LNCaP clone FGC (cell line): ENCODE measurements around the gene JAKMIP3.

Experiments
- DNase-seq: peaks from one replicate; pipeline ENCODE4 v3.0.0-alpha.2; 2011; ENCODE audit warnings: low read depth
- H3K4me3 ChIP-seq: 2 replicates; pipeline ENCODE4 v1.5.1; 2011; ENCODE audit warnings: mild to moderate bottlenecking, low read depth, low read length, control low read depth
- TF ChIP-seq, protein P1 (sequence below): IDR thresholded peaks from 2 replicates; pipeline ENCODE4 v1.5.1; 2012; ENCODE audit warnings: mild to moderate bottlenecking; ENCODE audit not compliant: control insufficient read depth, insufficient read depth; ENCODE audit errors: extremely low read depth

JAKMIP3 gene

DNA sequence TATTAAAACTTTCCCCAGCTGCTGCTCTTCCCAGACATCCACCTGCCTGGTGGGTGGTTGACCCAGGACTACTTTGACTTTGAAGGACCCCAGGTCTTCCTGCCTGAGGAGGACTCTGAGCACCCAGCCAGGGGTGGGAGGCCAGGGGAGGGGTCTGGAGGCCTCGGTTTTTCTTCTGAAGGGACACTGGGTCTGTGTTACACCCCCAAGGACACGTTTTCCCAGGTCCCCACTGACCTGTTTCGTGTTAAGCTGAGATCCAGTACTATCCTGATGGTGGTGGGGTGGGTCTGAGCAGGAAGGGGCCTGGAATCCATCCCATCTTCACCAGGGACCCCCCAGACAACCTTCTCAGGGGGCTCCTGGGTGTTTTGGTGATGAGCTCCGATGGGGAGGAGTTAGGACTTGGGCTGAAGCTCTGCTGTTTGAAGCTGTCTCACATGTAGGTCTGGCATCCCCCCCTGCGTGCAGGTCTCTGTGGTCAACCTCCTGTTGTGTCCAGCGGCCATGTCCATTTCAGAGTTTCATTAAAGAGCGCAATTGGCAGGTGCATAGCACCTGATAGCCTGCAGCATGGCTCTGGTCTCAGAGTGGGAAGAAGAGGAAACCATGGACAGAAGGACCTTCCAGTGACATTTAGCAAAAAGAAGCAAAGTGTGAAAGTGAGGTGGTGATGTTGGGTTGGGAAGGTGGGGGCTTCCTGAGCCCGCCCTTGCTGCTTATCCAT, 3.5 kb downstream of the JAKMIP3 start:
- TF ChIP-seq, protein P1, sequence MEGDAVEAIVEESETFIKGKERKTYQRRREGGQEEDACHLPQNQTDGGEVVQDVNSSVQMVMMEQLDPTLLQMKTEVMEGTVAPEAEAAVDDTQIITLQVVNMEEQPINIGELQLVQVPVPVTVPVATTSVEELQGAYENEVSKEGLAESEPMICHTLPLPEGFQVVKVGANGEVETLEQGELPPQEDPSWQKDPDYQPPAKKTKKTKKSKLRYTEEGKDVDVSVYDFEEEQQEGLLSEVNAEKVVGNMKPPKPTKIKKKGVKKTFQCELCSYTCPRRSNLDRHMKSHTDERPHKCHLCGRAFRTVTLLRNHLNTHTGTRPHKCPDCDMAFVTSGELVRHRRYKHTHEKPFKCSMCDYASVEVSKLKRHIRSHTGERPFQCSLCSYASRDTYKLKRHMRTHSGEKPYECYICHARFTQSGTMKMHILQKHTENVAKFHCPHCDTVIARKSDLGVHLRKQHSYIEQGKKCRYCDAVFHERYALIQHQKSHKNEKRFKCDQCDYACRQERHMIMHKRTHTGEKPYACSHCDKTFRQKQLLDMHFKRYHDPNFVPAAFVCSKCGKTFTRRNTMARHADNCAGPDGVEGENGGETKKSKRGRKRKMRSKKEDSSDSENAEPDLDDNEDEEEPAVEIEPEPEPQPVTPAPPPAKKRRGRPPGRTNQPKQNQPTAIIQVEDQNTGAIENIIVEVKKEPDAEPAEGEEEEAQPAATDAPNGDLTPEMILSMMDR = no peak
- H3K4me3 ChIP-seq = no peak overlapping the region
- DNase-seq = no peak

DNA sequence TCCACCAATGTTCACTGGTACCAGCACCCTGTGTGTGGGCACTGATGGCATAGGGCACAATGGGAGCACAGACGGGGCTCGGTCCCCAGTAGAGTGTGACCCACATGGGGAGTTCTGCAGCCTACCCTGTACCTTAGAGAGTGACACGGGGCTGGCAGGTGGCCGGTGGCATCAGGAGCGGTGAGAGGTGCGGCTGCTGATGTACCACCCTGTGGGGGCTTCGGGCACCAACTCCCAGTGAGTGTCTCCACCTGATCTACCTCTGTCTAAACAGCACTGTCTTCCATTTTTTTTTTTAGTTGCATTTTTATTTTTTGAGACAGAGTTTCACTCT, 4.1 kb downstream of the JAKMIP3 start:
- no peak for DNase-seq
- no peak overlapping the region for H3K4me3 ChIP-seq
- TF ChIP-seq, protein P1 = no peak

DNA sequence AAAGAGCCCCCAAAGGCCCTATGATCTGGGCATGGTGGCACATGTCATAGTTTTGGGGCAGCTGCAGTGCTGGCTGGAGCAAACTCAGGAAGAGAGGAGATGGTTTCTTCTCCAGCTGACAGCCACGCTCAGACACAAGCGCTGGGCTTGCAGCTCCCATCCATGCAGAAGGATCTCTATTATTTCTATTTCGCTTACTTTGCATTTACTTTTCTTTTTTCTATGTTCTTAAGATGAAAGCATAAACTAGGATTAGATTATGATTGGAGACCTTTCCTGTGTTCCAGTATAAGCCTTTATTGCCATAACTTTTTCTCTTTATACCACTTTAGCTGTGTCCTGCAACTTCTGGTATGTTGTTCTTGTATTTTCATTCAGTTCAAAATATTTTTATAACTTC, 5.0 kb downstream of the JAKMIP3 start:
- TF ChIP-seq, protein P1 = no peak
- H3K4me3 ChIP-seq = no peak overlapping the region
- DNase-seq = no peak

DNA sequence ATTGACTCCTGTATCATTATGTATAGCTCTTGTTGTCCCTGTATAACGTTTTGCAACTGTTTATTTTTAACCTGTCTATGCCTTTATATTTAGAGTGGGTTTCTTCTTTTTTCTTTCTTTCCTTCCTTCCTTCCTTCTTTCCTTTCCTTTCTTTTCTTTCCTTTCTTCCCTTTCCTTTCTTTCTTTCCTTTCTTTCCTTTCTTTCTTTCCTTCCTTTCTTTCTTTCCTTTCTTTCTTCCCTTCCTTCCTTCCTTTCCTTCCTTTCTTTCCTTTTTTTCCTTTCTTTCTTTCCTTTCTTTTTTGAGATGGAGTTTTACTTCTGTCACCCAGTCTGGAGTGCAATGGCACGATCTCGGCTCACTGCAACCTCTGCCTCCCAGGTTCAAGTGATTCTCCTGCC, 5.9 kb downstream of the JAKMIP3 start:
- no peak overlapping the region for H3K4me3 ChIP-seq
- TF ChIP-seq, protein P1 = no peak
- no peak for DNase-seq

DNA sequence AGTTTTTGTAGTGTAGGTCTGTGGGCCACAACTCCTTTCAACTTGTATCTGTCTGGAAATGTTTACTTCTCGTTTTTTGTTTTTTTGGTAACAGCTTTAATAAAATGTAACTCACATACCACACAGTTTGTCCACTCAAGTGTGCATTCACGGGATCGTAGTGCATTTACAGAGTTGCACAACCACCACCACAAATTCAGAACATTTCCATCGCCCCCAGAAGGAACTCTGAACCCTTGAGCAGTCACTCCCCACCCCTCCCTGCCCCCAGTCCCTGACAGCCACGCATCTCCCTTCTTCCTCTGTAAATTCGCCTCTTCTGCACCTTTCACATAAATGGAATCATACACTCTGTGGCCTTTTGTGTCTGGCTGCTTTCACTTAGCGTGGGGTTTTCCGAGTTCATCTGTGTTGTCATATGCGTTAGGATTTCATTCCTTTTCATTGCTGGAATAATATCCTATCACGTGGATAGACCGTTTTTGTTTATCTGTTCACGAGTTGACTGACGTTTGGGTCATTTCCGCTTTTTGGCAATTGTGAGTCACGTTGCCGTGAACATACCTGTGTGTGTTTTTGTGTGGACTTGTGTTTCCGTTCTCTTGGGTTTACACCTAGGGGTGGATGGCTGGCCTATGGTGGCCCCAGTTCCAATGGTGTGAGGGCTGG, 10.3 kb downstream of the JAKMIP3 start:
- no peak overlapping the region for H3K4me3 ChIP-seq
- TF ChIP-seq, protein P1 = no peak
- no peak for DNase-seq

DNA sequence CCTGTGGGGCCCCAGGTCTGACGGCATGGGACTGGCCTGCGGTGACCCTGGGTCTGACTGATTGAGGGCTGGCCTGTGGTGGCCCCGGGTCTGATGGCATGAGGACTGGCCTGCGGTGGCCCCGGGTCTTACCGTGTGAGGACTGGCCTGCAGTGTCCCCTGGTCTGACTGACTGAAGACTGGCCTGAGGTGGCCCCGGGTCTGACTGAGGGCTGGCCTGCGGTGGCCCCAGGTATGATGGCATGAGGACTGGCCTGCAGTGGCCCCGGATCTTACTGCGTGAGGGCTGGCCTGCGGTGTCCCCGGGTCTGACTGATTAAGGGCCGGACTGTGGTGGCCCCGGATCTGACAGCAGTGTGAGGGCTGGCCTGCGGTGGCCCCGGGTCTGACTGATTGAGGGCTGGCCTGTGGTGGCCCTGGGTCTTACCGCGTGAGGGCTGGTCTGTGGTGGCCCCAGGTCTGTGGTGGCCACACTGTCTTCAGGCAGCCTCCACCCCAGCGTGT, 10.9 kb downstream of the JAKMIP3 start:
- TF ChIP-seq, protein P1 = no peak
- no peak overlapping the region for H3K4me3 ChIP-seq
- DNase-seq = no peak
